HG03280 (cell line): ENCODE results near the gene RARA.
"Not testable (repeated sequence)": the region's sequence is repeated elsewhere in the genome, so short reads cannot be mapped to it uniquely, and the experiment has no call there.

ENCODE experiments used
- ATAC-seq: cut with Tn5 transposase; IDR thresholded peaks from one replicate; pipeline ENCODE4 v1.9.1; 2021; ENCODE audit warnings: mild to moderate bottlenecking, moderate library complexity; ENCODE audit not compliant: unreplicated experiment

The RARA gene

GRCh38 chr17:40372644-40373043 is 63.7 kb downstream of the RARA start:
- ATAC-seq = not testable (repeated sequence)

- no peak for ATAC-seq
Measured at GRCh38 chr17:40373324-40373723, 64.3 kb downstream of the RARA start.

- ATAC-seq = no peak
Measured at GRCh38 chr17:40373999-40374398, 65.0 kb downstream of the RARA start.

- no peak for ATAC-seq
Measured at GRCh38 chr17:40374821-40375498, 66.0 kb downstream of the RARA start.

- ATAC-seq = not testable (repeated sequence)
Measured at GRCh38 chr17:40375786-40376185, 66.8 kb downstream of the RARA start.

GRCh38 chr17:40376541-40376940 is 67.6 kb downstream of the RARA start:
- not testable (repeated sequence) for ATAC-seq

GRCh38 chr17:40377832-40378231 is 68.9 kb downstream of the RARA start:
- no peak for ATAC-seq

GRCh38 chr17:40378966-40379365 is 70.0 kb downstream of the RARA start:
- ATAC-seq = no peak

- ATAC-seq = no peak
Measured at GRCh38 chr17:40382251-40382650, 73.3 kb downstream of the RARA start.

GRCh38 chr17:40386555-40386954 is 77.6 kb downstream of the RARA start:
- not testable (repeated sequence) for ATAC-seq

GRCh38 chr17:40399185-40399584 is 90.2 kb downstream of the RARA start:
- ATAC-seq = no peak

- ATAC-seq = no peak
Measured at GRCh38 chr17:40402668-40403067, 93.7 kb downstream of the RARA start.

- no peak for ATAC-seq
Measured at GRCh38 chr17:40404003-40404402, 95.0 kb downstream of the RARA start.
